Retinal pigment epithelial cell (primary cell): ENCODE data around the gene MEIOSIN.

Experiments
- DNase-seq: peaks from one replicate; pipeline ENCODE4 v3.0.0-alpha.2; 2010; ENCODE audit warnings: low read depth
- H3K4me3 ChIP-seq: 2 replicates; pipeline ENCODE4 v1.5.1; 2011; ENCODE audit warnings: mild to moderate bottlenecking, low read length, control low read depth, moderate library complexity
- CTCF ChIP-seq: conservative IDR thresholded peaks from 2 replicates; pipeline ENCODE4 v1.5.1; 2011; ENCODE audit warnings: low read depth, low read length, control low read depth, inconsistent platforms

Gene MEIOSIN

GRCh38 chr19:45770192-45771101 is 37.2 kb downstream of the MEIOSIN start:
- peak; percentile 93 for DNase-seq
- peak; percentile 75 for TF ChIP-seq CTCF
- peak overlapping the region; percentile 52 for H3K4me3 ChIP-seq

- peak overlapping the region; percentile 32 for H3K4me3 ChIP-seq
- DNase-seq = no peak
- TF ChIP-seq CTCF = no peak
Measured at GRCh38 chr19:45771311-45771933, 38.2 kb downstream of the MEIOSIN start.

GRCh38 chr19:45772130-45772840 is 39.0 kb downstream of the MEIOSIN start:
- no peak for DNase-seq
- TF ChIP-seq CTCF = no peak
- H3K4me3 ChIP-seq = no peak overlapping the region

GRCh38 chr19:45772912-45773311 is 39.7 kb downstream of the MEIOSIN start:
- no peak overlapping the region for H3K4me3 ChIP-seq
- TF ChIP-seq CTCF = no peak
- DNase-seq = no peak

GRCh38 chr19:45773384-45773783 is 40.1 kb downstream of the MEIOSIN start:
- no peak for DNase-seq
- H3K4me3 ChIP-seq = no peak overlapping the region
- TF ChIP-seq CTCF = no peak

- H3K4me3 ChIP-seq = no peak overlapping the region
- no peak for DNase-seq
- no peak for TF ChIP-seq CTCF
Measured at GRCh38 chr19:45774765-45775164, 41.5 kb downstream of the MEIOSIN start.
